Liver (tissue), 9 donors: ENCODE measurements around the gene TMEM87B. TPM values are rescaled to one million over a fixed set of nuclear protein-coding genes. Genes with fewer than 3 reads are reported as not detected.

ENCODE experiments used
- DNase-seq: peaks from one replicate; pipeline ENCODE4 v3.0.0-alpha.2; 2017; ENCODE audit warnings: low spot score
- H3K27ac ChIP-seq, 2 donors: one replicate each; pipeline ENCODE4 v1.7.0; 2013; ENCODE audit warnings: inconsistent platforms in 2 of 2, low read length in 2 of 2, control low read depth in 1 of 2, low read depth in 1 of 2, mild to moderate bottlenecking in 1 of 2
- H3K27me3 ChIP-seq, 4 donors: one replicate each; pipeline versions ENCODE4 v1.6.1 to v1.7.0; 2013; ENCODE audit warnings: low read length in 3 of 4, inconsistent platforms in 1 of 4, mild to moderate bottlenecking in 1 of 4, moderate library complexity in 1 of 4; ENCODE audit not compliant: control insufficient read depth in 4 of 4, insufficient read depth in 4 of 4
- H3K36me3 ChIP-seq, 4 donors: one replicate each; pipeline versions ENCODE4 v1.6.1 to v1.7.0; 2013; ENCODE audit warnings: low read length in 3 of 4, mild to moderate bottlenecking in 3 of 4, low read depth in 1 of 4, moderate library complexity in 1 of 4; ENCODE audit not compliant: control insufficient read depth in 4 of 4, insufficient read depth in 3 of 4
- H3K4me1 ChIP-seq, 4 donors: one replicate each; pipeline versions ENCODE4 v1.6.1 to v1.7.0; 2013; ENCODE audit warnings: low read length in 3 of 4, mild to moderate bottlenecking in 3 of 4, moderate library complexity in 1 of 4; ENCODE audit not compliant: control insufficient read depth in 4 of 4, insufficient read depth in 4 of 4
- H3K4me3 ChIP-seq, 3 donors: one replicate each; pipeline versions ENCODE4 v1.6.1 to v1.7.0; 2013; ENCODE audit warnings: low read length in 3 of 3, control low read depth in 1 of 3, low read depth in 1 of 3, mild to moderate bottlenecking in 1 of 3
- H3K9ac ChIP-seq, 2 donors: one replicate each; pipeline ENCODE4 v1.7.0; 2013; ENCODE audit warnings: low read length in 2 of 2, mild to moderate bottlenecking in 2 of 2, moderate library complexity in 2 of 2, control low read depth in 1 of 2, low read depth in 1 of 2
- H3K9me3 ChIP-seq, 4 donors: one replicate each; pipeline versions ENCODE4 v1.6.1 to v1.7.0; 2013; ENCODE audit warnings: low read length in 3 of 4; ENCODE audit not compliant: control insufficient read depth in 4 of 4
- EGR1 ChIP-seq, 2 donors: IDR thresholded peaks; 2 replicates each; pipeline ENCODE4 v1.6.1; 2016 to 2018; ENCODE audit warnings: antibody characterized with exemption in 2 of 2, low read depth in 2 of 2
- FOXA1 ChIP-seq: IDR thresholded peaks from 2 replicates; pipeline ENCODE4 v1.6.1; 2016; ENCODE audit warnings: antibody characterized with exemption
- FOXA2 ChIP-seq: IDR thresholded peaks from 2 replicates; pipeline ENCODE4 v1.6.1; 2016; ENCODE audit warnings: antibody characterized with exemption
- GABPA ChIP-seq, 2 donors: IDR thresholded peaks in 1 of 2; conservative IDR thresholded peaks in 1 of 2; 2 replicates each; pipeline ENCODE4 v1.6.1; 2016; ENCODE audit warnings: antibody characterized with exemption in 2 of 2, mild to moderate bottlenecking in 1 of 2, moderate library complexity in 1 of 2
- HNF4G ChIP-seq: IDR thresholded peaks from 2 replicates; pipeline ENCODE4 v1.6.1; 2016; ENCODE audit warnings: antibody characterized with exemption
- JUND ChIP-seq, 2 donors: IDR thresholded peaks; 2 replicates each; pipeline ENCODE4 v1.6.1; 2016; ENCODE audit warnings: antibody characterized with exemption in 2 of 2
- MAX ChIP-seq: IDR thresholded peaks from 2 replicates; pipeline ENCODE4 v1.6.1; 2016; ENCODE audit warnings: antibody characterized with exemption
- NR2F2 ChIP-seq: IDR thresholded peaks from 2 replicates; pipeline ENCODE4 v1.6.1; 2016; ENCODE audit warnings: antibody characterized with exemption
- RAD21 ChIP-seq, 2 donors: IDR thresholded peaks; 2 replicates each; pipeline ENCODE4 v1.6.1; 2016; ENCODE audit warnings: antibody characterized with exemption in 2 of 2, mild to moderate bottlenecking in 2 of 2
- RXRA ChIP-seq, 2 donors: IDR thresholded peaks; 2 replicates each; pipeline ENCODE4 v1.6.1; 2017 to 2018; ENCODE audit warnings: antibody characterized with exemption in 2 of 2, mild to moderate bottlenecking in 1 of 2
- SP1 ChIP-seq: IDR thresholded peaks from 2 replicates; pipeline ENCODE4 v1.6.1; 2018; ENCODE audit warnings: antibody characterized with exemption, mild to moderate bottlenecking
- TAF1 ChIP-seq: conservative IDR thresholded peaks from 2 replicates; pipeline ENCODE4 v1.6.1; 2016; ENCODE audit warnings: antibody characterized with exemption, mild to moderate bottlenecking
- YY1 ChIP-seq: IDR thresholded peaks from 2 replicates; pipeline ENCODE4 v1.6.1; 2016; ENCODE audit warnings: antibody characterized with exemption, mild to moderate bottlenecking
- ZBTB33 ChIP-seq: IDR thresholded peaks from 2 replicates; pipeline ENCODE4 v1.6.1; 2016; ENCODE audit warnings: antibody characterized with exemption
- WGBS: extraction: QIAGEN DNeasy Blood & Tissue Kit; methylation state at CpG from one replicate; pipeline ENCODE4 v1.1.7; 2013; 5-methylcytosine and 5-hydroxymethylcytosine counted together
- polyA plus RNA-seq, 2 donors: library from polyadenylated mRNA; stranded (reverse) in 1 of 2; unstranded in 1 of 2; fragments of 200-250 nt in 1 of 2; fragments of >200 nt in 1 of 2; fragmentation: Nextera tagmentation in 1 of 2; extraction: Ambion mirVana in 1 of 2; gene quantifications; one replicate each; pipeline versions ENCODE4 v1.2.1 to v1.2.3, GENCODE V29; 2013 to 2015
- total RNA-seq, 2 donors: library from RNA; depleted of rRNA; stranded (reverse); fragments of >200 nt; gene quantifications; one replicate each; pipeline ENCODE4 v1.2.3, GENCODE V29; 2014
- TF ChIP-seq, protein P1 (sequence below): fragments of 150-350 bp; IDR thresholded peaks from 2 replicates; pipeline ENCODE4 v1.5.1; 2017; ENCODE audit warnings: improper control_type of control experiment, low read depth, low read length; ENCODE audit not compliant: missing input control
- TF ChIP-seq, protein P2 (sequence below): IDR thresholded peaks from 2 replicates; pipeline ENCODE4 v1.6.1; 2016; ENCODE audit warnings: antibody characterized with exemption, mild to moderate bottlenecking
- TF ChIP-seq, protein P3 (sequence below): IDR thresholded peaks from 2 replicates; pipeline ENCODE4 v1.6.1; 2016; ENCODE audit warnings: antibody characterized with exemption
- donor health status: healthy.
- donor health status: healthy.
- donor health status: healthy.
- donor health status: healthy.
- donor health status: healthy.

Gene TMEM87B
- total and polyA plus RNA-seq, 4 donors: 3.6 to 10.1 (median 6.0) TPM

- WGBS: 94% methylated on average over 5 of the region's 5 CpGs
- no peak overlapping the region for H3K27ac ChIP-seq
- H3K4me3 ChIP-seq: no peak overlapping the region
- peaks cover 0 to under 1% (median 0%) of the 10 kb centered on the region in 4 donors for H3K4me1 ChIP-seq
- DNase-seq: no peak
- H3K36me3 ChIP-seq: peaks cover 0 to 1% (median 0%) of the 10 kb centered on the region in 4 donors
- H3K27me3 ChIP-seq: no peaks in the 10 kb centered on the region
- TF ChIP-seq GABPA (IDR thresholded peaks at IDR 0.05 in 1 of 2, conservative IDR thresholded peaks at IDR 0.05 in 1 of 2) (no peak), EGR1 (IDR thresholded peaks at IDR 0.05; ENCODE audit: low read depth in 2 of 2) (no peak), ZBTB33 (no peak), JUND (IDR thresholded peaks at IDR 0.05) (no peak), TAF1 (no peak), SP1 (no peak), FOXA2 (no peak), HNF4G (no peak), YY1 (no peak)
- TF ChIP-seq, protein P1, sequence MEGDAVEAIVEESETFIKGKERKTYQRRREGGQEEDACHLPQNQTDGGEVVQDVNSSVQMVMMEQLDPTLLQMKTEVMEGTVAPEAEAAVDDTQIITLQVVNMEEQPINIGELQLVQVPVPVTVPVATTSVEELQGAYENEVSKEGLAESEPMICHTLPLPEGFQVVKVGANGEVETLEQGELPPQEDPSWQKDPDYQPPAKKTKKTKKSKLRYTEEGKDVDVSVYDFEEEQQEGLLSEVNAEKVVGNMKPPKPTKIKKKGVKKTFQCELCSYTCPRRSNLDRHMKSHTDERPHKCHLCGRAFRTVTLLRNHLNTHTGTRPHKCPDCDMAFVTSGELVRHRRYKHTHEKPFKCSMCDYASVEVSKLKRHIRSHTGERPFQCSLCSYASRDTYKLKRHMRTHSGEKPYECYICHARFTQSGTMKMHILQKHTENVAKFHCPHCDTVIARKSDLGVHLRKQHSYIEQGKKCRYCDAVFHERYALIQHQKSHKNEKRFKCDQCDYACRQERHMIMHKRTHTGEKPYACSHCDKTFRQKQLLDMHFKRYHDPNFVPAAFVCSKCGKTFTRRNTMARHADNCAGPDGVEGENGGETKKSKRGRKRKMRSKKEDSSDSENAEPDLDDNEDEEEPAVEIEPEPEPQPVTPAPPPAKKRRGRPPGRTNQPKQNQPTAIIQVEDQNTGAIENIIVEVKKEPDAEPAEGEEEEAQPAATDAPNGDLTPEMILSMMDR: no peak
- H3K9me3 ChIP-seq: no peaks in the 10 kb centered on the region
- H3K9ac ChIP-seq: no peak overlapping the region
These were observed 88.1 kb downstream of the TMEM87B start for GRCh38 chr2:112143150-112143549.

GRCh38 chr2:112144966-112145365, 89.9 kb downstream of the TMEM87B start:
- H3K4me1 ChIP-seq: no peaks in the 10 kb centered on the region
- WGBS: 89% methylated on average over 6 of the region's 6 CpGs
- H3K27ac ChIP-seq: no peak overlapping the region
- peaks cover 0 to 1% (median 0%) of the 10 kb centered on the region in 4 donors for H3K36me3 ChIP-seq
- no peak overlapping the region for H3K9ac ChIP-seq
- TF ChIP-seq FOXA1: no peak
- no peak for TF ChIP-seq NR2F2
- TF ChIP-seq GABPA (IDR thresholded peaks at IDR 0.05 in 1 of 2, conservative IDR thresholded peaks at IDR 0.05 in 1 of 2): no peak
- TF ChIP-seq HNF4G: no peak
- TF ChIP-seq FOXA2: no peak
- TF ChIP-seq, protein P2, sequence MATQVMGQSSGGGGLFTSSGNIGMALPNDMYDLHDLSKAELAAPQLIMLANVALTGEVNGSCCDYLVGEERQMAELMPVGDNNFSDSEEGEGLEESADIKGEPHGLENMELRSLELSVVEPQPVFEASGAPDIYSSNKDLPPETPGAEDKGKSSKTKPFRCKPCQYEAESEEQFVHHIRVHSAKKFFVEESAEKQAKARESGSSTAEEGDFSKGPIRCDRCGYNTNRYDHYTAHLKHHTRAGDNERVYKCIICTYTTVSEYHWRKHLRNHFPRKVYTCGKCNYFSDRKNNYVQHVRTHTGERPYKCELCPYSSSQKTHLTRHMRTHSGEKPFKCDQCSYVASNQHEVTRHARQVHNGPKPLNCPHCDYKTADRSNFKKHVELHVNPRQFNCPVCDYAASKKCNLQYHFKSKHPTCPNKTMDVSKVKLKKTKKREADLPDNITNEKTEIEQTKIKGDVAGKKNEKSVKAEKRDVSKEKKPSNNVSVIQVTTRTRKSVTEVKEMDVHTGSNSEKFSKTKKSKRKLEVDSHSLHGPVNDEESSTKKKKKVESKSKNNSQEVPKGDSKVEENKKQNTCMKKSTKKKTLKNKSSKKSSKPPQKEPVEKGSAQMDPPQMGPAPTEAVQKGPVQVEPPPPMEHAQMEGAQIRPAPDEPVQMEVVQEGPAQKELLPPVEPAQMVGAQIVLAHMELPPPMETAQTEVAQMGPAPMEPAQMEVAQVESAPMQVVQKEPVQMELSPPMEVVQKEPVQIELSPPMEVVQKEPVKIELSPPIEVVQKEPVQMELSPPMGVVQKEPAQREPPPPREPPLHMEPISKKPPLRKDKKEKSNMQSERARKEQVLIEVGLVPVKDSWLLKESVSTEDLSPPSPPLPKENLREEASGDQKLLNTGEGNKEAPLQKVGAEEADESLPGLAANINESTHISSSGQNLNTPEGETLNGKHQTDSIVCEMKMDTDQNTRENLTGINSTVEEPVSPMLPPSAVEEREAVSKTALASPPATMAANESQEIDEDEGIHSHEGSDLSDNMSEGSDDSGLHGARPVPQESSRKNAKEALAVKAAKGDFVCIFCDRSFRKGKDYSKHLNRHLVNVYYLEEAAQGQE: no peak
- no peak for TF ChIP-seq SP1
- TF ChIP-seq, protein P1: no peak
- no peak for TF ChIP-seq TAF1
- TF ChIP-seq YY1: no peak
- TF ChIP-seq RAD21 (IDR thresholded peaks at IDR 0.05): no peak
- TF ChIP-seq RXRA (IDR thresholded peaks at IDR 0.05): no peak
- TF ChIP-seq, protein P3, sequence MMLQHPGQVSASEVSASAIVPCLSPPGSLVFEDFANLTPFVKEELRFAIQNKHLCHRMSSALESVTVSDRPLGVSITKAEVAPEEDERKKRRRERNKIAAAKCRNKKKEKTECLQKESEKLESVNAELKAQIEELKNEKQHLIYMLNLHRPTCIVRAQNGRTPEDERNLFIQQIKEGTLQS: no peak
- TF ChIP-seq MAX: no peak
- TF ChIP-seq EGR1 (IDR thresholded peaks at IDR 0.05; ENCODE audit: low read depth in 2 of 2): no peak
- no peak for DNase-seq
- H3K9me3 ChIP-seq: no peaks in the 10 kb centered on the region
- H3K27me3 ChIP-seq: no peaks in the 10 kb centered on the region
- no peak overlapping the region for H3K4me3 ChIP-seq
